Suprapubic skin (tissue), 4 donors: Measurements from ENCODE around the gene LCP1.

Experiments
- CTCF ChIP-seq, 2 donors: fragments of 200-600 bp in 1 of 2; fragments of 450-650 bp in 1 of 2; sonication (generic) in 1 of 2; IDR thresholded peaks; one replicate each; pipeline ENCODE4 v1.5.1; 2016 to 2019; ENCODE audit warnings: antibody characterized with exemption in 2 of 2, mild to moderate bottlenecking in 1 of 2, moderate library complexity in 1 of 2
- POLR2A ChIP-seq, 2 donors: fragments of 450-650 bp; IDR thresholded peaks; one replicate each; pipeline ENCODE4 v1.6.1; 2017; ENCODE audit warnings: antibody characterized with exemption in 2 of 2, mild to moderate bottlenecking in 2 of 2, moderate library complexity in 2 of 2
- POLR2AphosphoS5 ChIP-seq, 3 donors: sonication (generic); formaldehyde crosslinking; IDR thresholded peaks; one replicate each; pipeline ENCODE4 v1.6.1; 2017; ENCODE audit warnings: antibody characterized with exemption in 3 of 3

- TF ChIP-seq CTCF (IDR thresholded peaks at IDR 0.05), result no peak
- TF ChIP-seq POLR2A (IDR thresholded peaks at IDR 0.05), result no peak
- no peak for TF ChIP-seq POLR2AphosphoS5 (IDR thresholded peaks at IDR 0.05)
Observed at GRCh38 chr13:46166224-46166584, 15.8 kb downstream of the LCP1 start.
